Testis (tissue), 2 donors: ENCODE measurements around the gene USP43.

Experiments
- CTCF ChIP-seq, 3 experiments: fragments of 450-650 bp in 2 of 3; fragments of 200-600 bp in 1 of 3; sonication (generic) in 1 of 3; IDR thresholded peaks; one replicate each; pipeline ENCODE4 v1.5.1; 2016 to 2019; ENCODE audit warnings: antibody characterized with exemption in 3 of 3, mild to moderate bottlenecking in 2 of 3, moderate library complexity in 1 of 3
- POLR2A ChIP-seq: fragments of 450-650 bp; IDR thresholded peaks from one replicate; pipeline ENCODE4 v1.6.1; 2017; ENCODE audit warnings: antibody characterized with exemption, mild to moderate bottlenecking, moderate library complexity

DNA sequence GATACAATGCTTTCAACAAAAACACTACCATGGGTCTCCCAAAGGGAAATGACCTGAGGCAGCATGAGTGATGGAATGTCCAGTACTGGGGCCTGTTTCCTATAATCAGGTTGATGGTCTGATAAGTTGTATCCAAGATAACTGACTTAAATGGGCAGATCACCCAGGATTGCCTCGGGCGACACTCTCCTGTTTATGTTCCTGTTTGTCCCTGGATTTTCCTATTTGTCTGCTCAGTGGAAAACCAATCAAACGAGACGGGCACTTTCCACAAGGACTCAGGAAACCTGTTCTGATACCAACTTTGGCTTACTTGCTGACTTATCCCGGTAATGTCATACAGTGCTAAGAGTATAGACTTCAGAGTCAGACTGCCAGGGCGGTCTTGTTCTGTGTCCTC, 27.4 kb downstream of the USP43 start:
- TF ChIP-seq POLR2A (no peak), CTCF (IDR thresholded peaks at IDR 0.05) (no peak)
